Body of pancreas (tissue), 4 donors: Measurements from ENCODE around the gene ACBD6. TPM values are rescaled to one million over a fixed set of nuclear protein-coding genes. Genes with fewer than 3 reads are reported as not detected.

ENCODE experiments used
- ATAC-seq: fragments of 150-250 bp; one replicate; pipeline ENCODE4 v1.9.1; 2016
- DNase-seq, 4 donors: peaks; one replicate each; pipeline ENCODE4 v3.0.0-alpha.2; 2019
- H3K27ac ChIP-seq, 4 donors: fragments of 200-600 bp; sonication (generic); 1 replicate in 3 of 4; 2 replicates in 1 of 4; pipeline versions ENCODE4 v1.5.1 to v1.6.1; 2016 to 2019; ENCODE audit warnings: mild to moderate bottlenecking in 1 of 4, mixed read lengths in 1 of 4, moderate library complexity in 1 of 4
- H3K27me3 ChIP-seq, 2 donors: fragments of 200-600 bp; sonication (generic); one replicate each; pipeline ENCODE4 v1.6.0; 2016; ENCODE audit warnings: mild to moderate bottlenecking in 1 of 2
- H3K36me3 ChIP-seq, 2 donors: fragments of 200-600 bp; sonication (generic); replicated peaks in 1 of 2; 2 replicates each; pipeline ENCODE4 v1.5.1; 2016; ENCODE audit warnings: low read depth in 2 of 2; ENCODE audit not compliant: insufficient read depth in 1 of 2
- H3K4me1 ChIP-seq: fragments of 200-600 bp; sonication (generic); one replicate; pipeline ENCODE4 v1.6.0; 2016
- H3K4me3 ChIP-seq, 2 donors: fragments of 200-600 bp; sonication (generic); 1 replicate in 1 of 2; 2 replicates in 1 of 2; pipeline ENCODE4 v1.5.1; 2016 to 2019
- H3K9me3 ChIP-seq, 3 donors: fragments of 200-600 bp; sonication (generic); 1 replicate in 2 of 3; 2 replicates in 1 of 3; pipeline ENCODE4 v1.5.1; 2016
- POLR2A ChIP-seq, 3 donors: fragments of 450-650 bp; IDR thresholded peaks; one replicate each; pipeline ENCODE4 v1.6.1; 2016; ENCODE audit warnings: antibody characterized with exemption in 3 of 3, mild to moderate bottlenecking in 2 of 3
- WGBS, 2 donors: methylation state at CpG; one replicate each; pipeline ENCODE4 v1.1.5; 2017; 5-methylcytosine and 5-hydroxymethylcytosine counted together
- intact Hi-C: fragments of 100-400 bp; cut with DNase I; formaldehyde crosslinking; loops from one replicate; pipeline ENCODE4 v1.15.1; 2023
- total RNA-seq, 2 donors: library from RNA; depleted of rRNA; stranded (reverse); fragments of >200 nt; gene quantifications; one replicate each; pipeline ENCODE4 v1.1.0, GENCODE V29; 2016
- TF ChIP-seq, protein P1 (sequence below), 7 experiments: fragments of 450-650 bp in 4 of 7; fragments of 200-600 bp in 3 of 7; sonication (generic) in 3 of 7; IDR thresholded peaks; one replicate each; pipeline ENCODE4 v1.5.1; 2016 to 2019; ENCODE audit warnings: antibody characterized with exemption in 7 of 7

ACBD6 gene
- total RNA-seq, 2 donors from 2014 or later, result 37.4 to 49.4 TPM

DNA sequence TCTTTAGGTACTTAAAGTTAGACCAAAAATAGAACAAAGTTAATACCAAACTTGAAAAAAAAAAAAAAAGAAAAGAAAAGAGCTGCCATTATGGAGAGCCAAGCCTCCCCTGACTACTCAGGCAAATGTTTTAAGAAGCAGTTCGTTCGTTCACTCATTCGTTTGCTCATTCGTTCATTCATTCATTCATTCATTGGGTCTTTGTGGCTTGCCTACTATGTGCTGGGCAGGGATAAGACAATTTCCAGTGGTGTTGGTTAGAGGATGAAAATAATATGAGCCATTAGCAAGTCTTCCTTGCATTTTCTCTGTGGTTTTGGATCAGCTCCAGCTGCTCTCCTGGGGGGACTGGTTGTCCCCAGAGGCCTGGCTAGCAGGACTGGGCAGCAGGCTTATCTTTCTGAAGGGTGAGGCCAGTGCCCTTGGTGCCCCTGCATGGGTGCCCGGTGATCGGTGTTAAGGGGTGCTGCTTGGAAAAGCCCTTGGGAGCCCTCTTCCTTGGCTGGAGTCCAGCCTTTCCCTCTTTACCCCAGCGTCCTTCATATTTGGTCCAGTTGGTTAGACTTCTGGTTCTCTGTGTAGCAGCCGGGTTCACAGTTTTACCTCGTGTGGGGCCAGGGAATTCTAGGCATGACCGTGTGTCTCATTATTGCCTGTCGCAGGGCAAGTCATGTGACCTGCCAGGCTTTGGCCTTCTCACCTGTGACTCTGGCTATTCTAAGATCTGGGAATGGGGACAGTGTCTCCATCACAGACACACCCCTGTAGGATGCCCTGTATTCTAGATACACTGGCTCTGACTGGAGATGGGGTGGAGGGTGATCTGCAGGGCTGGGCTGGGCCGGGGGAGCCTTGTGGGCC is 239.5 kb downstream of the ACBD6 start:
- no peaks in the 10 kb centered on the region for H3K27me3 ChIP-seq
- intact Hi-C loops, result no loop called here
- no peaks in the 10 kb centered on the region for H3K36me3 ChIP-seq
- no peak overlapping the region for H3K4me3 ChIP-seq
- H3K4me1 ChIP-seq, result peaks cover 19% of the 10 kb centered on the region
- no peak for DNase-seq
- WGBS, 2 donors, result 41 to 57% methylated on average over 9 to 11 of the region's 12 CpGs
- H3K27ac ChIP-seq, result no peak overlapping the region
- TF ChIP-seq POLR2A (IDR thresholded peaks at IDR 0.05), result no peak
- TF ChIP-seq, protein P1, sequence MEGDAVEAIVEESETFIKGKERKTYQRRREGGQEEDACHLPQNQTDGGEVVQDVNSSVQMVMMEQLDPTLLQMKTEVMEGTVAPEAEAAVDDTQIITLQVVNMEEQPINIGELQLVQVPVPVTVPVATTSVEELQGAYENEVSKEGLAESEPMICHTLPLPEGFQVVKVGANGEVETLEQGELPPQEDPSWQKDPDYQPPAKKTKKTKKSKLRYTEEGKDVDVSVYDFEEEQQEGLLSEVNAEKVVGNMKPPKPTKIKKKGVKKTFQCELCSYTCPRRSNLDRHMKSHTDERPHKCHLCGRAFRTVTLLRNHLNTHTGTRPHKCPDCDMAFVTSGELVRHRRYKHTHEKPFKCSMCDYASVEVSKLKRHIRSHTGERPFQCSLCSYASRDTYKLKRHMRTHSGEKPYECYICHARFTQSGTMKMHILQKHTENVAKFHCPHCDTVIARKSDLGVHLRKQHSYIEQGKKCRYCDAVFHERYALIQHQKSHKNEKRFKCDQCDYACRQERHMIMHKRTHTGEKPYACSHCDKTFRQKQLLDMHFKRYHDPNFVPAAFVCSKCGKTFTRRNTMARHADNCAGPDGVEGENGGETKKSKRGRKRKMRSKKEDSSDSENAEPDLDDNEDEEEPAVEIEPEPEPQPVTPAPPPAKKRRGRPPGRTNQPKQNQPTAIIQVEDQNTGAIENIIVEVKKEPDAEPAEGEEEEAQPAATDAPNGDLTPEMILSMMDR (IDR thresholded peaks at IDR 0.05), result no peak
- no peak for ATAC-seq
- no peaks in the 10 kb centered on the region for H3K9me3 ChIP-seq

- no peaks in the 10 kb centered on the region for H3K9me3 ChIP-seq
- H3K36me3 ChIP-seq, result no peaks in the 10 kb centered on the region
- peaks cover 23% of the 10 kb centered on the region for H3K4me1 ChIP-seq
- DNase-seq (no peak), ATAC-seq (no peak)
- H3K27me3 ChIP-seq, result no peaks in the 10 kb centered on the region
- H3K27ac ChIP-seq, result no peak overlapping the region
- no peak for TF ChIP-seq POLR2A (IDR thresholded peaks at IDR 0.05)
- TF ChIP-seq, protein P1 (IDR thresholded peaks at IDR 0.05), result no peak
- intact Hi-C loops, result no loop called here
- no peak overlapping the region for H3K4me3 ChIP-seq
- WGBS, 2 donors, result 46 to 53% methylated on average over 7 of the region's 7 CpGs
These were observed 240.7 kb downstream of the ACBD6 start for GRCh38 chr1:180261524-180262155.

DNA sequence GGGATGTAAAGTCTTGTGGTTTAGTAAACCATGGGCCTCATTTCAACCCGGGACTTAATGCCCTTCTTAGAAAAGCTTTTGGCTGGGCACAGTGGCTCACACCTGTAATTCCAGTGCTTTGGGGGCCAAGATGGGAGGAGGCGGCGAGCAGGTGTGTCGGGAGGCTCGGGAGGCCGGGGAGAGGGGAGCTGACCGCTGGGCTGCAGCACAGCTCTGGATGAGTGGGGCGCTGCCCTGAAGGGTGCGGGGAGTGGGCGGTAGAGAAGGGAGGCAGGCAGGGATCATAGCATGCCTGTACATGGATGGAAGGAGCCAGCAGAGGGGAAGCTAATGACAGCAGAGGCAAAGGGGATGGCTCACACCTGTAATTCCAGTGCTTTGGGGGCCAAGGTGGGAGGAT is 241.3 kb downstream of the ACBD6 start:
- H3K27ac ChIP-seq, result no peak overlapping the region
- no peaks in the 10 kb centered on the region for H3K36me3 ChIP-seq
- WGBS, 2 donors, result 77 to 84% methylated on average over 10 of the region's 10 CpGs
- H3K4me3 ChIP-seq, result no peak overlapping the region
- peaks cover 28% of the 10 kb centered on the region for H3K4me1 ChIP-seq
- TF ChIP-seq, protein P1 (IDR thresholded peaks at IDR 0.05), result no peak
- TF ChIP-seq POLR2A (IDR thresholded peaks at IDR 0.05), result no peak
- no peak for DNase-seq
- no peak for ATAC-seq
- H3K27me3 ChIP-seq, result no peaks in the 10 kb centered on the region
- H3K9me3 ChIP-seq, result no peaks in the 10 kb centered on the region
- intact Hi-C loops, result no loop called here

GRCh38 chr1:180260541-180260940 is 241.8 kb downstream of the ACBD6 start:
- no peak for TF ChIP-seq POLR2A (IDR thresholded peaks at IDR 0.05)
- TF ChIP-seq, protein P1 (IDR thresholded peaks at IDR 0.05), result no peak
- no peak overlapping the region for H3K27ac ChIP-seq
- H3K27me3 ChIP-seq, result no peaks in the 10 kb centered on the region
- no peak overlapping the region for H3K4me3 ChIP-seq
- ATAC-seq, result no peak
- intact Hi-C loops, result no loop called here
- H3K9me3 ChIP-seq, result no peaks in the 10 kb centered on the region
- no peak for DNase-seq
- H3K36me3 ChIP-seq, result no peaks in the 10 kb centered on the region
- H3K4me1 ChIP-seq, result peaks cover 28% of the 10 kb centered on the region
- 80% methylated on average over 2 to 13 of the region's 13 CpGs for WGBS, 2 donors
